CD4-positive, alpha-beta T cell treated with Interleukin-12 subunit alpha and Interleukin-12 subunit beta, for 1 hour (primary cell): ENCODE results near the gene CNTD1.

Experiments used
- DNase-seq: peaks from one replicate; pipeline ENCODE4 v3.0.0-alpha.2; 2020

The CNTD1 gene

DNA sequence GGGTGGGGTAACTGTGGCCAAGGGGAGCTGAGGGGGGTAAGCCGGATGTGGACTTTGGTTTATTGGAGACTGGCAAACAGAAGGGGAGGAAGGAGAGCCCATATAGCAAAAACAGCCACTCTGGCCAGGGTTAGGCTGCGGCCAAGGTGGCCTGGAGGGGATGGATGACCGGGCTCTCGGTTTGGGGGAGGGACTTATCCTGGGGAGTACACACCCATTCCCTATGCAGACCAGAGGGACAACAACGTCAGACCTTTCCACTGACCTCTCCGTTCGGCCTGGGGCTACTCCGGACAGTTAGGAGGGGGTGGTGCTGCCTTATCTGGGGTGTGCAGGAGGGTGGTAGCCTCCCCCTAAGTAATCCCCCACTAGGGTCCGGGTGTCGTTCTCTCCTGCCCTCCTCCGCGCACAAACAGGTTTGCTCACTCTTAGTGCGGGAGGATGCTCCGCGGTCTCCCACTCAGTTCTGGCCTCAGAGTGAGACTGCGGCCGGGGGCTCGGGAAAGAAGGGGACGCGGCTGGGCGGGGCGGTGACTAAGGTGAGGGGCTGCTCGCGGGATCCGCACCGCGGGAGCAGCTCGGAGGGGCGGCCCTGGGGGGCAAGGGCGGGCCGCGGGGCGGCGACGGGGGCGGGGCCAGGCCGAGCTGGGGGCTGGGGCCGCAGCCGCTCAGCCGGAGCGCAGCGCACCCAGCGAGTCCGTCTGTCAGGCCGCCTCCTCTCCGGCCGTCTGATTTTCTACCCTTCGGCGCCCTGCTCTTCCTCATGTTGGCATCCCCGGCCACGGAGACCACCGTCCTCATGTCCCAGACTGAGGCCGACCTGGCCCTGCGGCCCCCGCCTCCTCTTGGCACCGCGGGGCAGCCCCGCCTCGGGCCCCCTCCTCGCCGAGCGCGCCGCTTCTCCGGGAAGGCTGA lies 18.5 kb upstream of the CNTD1 start, which contains the start of gene WNK4:
WNK4 (plus strand) TSS at position 675 of the 915 bp plus-strand sequence; CDS start at position 764, 89 bp downstream.
- no peak for DNase-seq

DNA sequence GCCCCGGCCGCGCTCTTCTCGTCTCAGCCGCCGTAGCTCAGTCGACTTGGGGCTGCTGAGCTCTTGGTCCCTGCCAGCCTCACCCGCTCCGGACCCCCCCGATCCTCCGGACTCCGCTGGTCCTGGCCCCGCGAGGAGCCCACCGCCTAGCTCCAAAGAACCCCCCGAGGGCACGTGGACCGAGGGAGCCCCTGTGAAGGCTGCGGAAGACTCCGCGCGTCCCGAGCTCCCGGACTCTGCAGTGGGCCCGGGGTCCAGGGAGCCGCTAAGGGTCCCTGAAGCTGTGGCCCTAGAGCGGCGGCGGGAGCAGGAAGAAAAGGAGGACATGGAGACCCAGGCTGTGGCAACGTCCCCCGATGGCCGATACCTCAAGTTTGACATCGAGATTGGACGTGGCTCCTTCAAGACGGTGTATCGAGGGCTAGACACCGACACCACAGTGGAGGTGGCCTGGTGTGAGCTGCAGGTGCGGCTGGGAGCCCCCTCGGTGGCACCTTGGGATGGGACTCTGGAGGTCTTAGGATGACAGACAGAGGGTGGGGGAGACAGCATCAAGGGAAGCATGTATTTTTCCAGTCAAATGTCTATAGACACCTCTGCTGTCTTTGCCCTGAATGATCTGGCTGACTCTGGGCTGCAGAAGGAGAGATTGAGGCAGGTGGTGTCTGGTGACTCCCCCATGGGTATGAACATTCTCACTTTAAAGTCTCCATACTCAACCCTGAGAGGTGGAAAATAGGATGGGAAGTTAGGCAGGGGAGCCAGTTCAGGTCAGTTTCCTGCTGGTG lies 17.6 kb upstream of the CNTD1 start:
- DNase-seq, result no peak

GRCh38 chr17:42781639-42782165 lies 17.0 kb upstream of the CNTD1 start:
- no peak for DNase-seq

- no peak for DNase-seq
These were observed 16.2 kb upstream of the CNTD1 start for GRCh38 chr17:42782166-42783061.

- no peak for DNase-seq
These were observed 15.4 kb upstream of the CNTD1 start for GRCh38 chr17:42783062-42783790.

DNA sequence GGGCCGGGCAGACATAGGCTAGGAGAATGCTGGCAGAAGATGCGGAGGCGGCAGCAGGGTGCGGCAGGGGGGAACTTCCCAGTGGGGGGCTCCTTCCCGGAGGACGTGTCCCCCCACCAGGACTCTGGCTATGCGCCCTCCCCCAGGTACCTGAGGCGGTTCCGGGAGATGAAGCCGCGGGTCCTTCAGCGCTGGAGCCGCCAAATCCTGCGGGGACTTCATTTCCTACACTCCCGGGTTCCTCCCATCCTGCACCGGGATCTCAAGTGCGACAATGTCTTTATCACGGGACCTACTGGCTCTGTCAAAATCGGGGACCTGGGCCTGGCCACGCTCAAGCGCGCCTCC lies 14.9 kb upstream of the CNTD1 start:
- DNase-seq, result no peak

DNA sequence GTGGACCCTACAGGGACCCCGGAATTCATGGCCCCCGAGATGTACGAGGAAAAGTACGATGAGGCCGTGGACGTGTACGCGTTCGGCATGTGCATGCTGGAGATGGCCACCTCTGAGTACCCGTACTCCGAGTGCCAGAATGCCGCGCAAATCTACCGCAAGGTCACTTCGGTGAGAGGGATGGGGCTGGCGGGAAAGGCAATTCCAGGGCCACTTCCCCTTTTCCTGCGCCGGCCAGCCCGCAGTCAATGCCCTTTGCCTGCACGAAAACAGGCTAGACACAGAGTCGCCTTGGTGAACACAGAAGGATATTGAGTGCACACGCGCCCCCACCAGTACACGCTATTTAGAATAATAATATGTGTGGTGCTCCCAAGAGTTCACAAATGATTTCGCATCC lies 14.3 kb upstream of the CNTD1 start:
- DNase-seq, result no peak

- no peak for DNase-seq
These were observed 13.7 kb upstream of the CNTD1 start for GRCh38 chr17:42784811-42785592.

DNA sequence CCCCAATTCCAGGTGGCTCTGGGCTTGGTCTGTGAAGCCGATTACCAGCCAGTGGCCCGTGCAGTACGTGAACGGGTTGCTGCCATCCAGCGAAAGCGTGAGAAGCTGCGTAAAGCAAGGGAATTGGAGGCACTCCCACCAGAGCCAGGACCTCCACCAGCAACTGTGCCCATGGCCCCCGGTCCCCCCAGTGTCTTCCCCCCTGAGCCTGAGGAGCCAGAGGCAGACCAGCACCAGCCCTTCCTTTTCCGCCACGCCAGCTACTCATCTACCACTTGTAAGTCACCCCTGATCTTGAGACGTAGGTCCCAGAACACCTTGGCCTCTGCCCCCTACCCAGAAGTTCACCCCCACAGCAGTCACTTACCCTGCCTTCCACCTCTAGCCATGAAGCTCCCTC lies 11.4 kb upstream of the CNTD1 start:
- DNase-seq, result no peak

DNA sequence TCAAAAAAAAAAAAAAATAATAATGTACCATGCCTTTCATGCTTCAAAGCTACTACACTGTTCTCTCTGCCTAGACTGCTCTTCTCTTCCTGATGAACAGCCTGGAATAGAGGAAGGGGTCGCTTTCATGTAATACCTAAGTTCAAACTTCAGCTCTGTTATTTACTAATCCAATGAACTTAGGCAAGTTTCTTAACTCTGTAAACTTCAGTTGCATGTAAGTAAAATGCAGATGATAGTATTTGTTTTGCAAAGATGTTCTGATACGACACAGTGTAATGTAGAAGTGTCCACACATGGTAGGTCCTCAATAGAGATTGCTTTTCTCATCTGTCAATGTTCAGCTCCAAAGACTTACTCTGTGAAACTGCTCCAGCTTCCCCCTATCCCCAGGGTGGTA lies 6.7 kb upstream of the CNTD1 start:
- DNase-seq, result no peak

DNA sequence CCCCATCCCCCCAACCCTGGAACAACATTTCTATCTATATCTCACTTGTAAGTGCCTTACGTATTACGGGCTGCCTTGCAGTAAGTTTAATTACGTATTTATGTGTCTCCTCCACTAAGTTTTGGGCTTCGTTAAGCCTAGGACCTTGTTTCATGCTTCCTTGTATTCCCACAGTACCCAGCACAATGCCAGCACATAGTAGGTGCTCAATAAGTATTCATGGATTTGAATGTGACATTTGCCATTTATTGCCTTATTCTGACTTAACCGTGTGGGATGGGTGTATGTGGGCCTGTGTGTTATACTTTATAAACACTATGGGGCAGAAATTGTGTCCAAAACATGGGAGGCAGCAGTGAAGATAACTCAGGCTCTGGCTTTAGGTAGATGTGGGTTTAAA lies 6.1 kb upstream of the CNTD1 start:
- DNase-seq, result no peak

- no peak for DNase-seq
These were observed 3.6 kb upstream of the CNTD1 start for GRCh38 chr17:42795061-42795460.

DNA sequence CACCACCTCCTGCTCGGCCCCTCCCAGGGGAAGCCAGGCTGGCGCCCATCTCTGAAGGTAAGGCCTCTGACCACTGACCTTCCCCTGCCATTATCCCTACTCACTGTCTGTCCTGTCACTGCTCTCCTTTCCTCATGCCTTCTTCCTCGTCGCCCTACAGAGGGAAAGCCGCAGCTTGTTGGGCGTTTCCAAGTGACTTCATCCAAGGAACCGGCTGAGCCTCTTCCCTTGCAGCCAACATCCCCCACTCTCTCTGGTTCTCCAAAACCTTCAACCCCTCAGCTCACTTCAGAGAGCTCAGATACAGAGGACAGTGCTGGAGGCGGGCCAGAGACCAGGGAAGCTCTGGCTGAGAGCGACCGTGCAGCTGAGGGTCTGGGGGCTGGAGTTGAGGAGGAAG lies 3.2 kb upstream of the CNTD1 start:
- no peak for DNase-seq

GRCh38 chr17:42796066-42796758 lies 2.4 kb upstream of the CNTD1 start:
- DNase-seq, result no peak

DNA sequence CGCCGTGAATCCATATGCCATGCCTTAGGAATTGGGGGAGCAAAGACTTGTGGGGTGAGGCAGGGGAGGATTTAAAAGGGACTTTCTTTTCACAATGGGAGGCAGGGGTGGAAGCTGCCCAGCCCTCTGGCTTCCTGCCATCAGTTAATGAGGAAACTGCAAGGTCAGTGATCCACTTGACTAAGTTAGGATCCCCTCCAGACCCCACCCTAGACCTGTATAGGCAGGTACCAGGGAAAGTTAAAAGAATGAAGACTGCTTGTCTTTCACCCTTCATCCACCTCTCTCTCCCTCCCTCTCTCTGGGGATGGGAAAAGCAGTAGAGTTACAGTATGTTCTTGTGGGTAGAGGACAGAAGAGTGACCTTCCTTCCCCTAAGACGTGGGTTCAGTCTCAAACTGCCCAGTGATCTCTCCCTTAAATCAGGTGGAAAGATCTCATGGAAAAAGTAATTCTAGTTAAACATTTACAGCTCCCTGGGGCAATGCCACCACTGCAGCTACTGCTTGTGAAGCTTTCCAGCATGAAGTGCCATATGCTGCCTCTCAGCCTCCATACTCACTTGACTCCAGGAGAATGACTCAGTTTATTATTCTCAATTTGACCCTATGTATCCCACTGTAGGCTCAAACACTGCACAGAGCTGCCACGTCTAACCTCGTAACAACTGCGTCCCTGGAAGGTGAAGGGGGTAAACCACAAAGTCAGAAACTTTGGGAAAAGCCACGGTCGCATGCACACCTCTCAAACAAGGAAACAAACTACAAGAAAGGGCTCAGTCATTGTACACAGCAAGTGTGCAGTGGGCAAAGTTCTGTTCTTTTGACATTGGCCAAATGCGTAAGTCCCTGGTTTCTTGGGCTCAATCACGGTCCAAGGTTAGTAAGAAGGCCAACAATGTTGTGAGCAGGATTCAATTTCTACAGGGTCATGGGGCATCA lies 1.3 kb upstream of the CNTD1 start:
- DNase-seq, result no peak

GRCh38 chr17:42798011-42798382 lies 664 bp upstream of the CNTD1 start:
- no peak for DNase-seq

- DNase-seq, result no peak
These were observed 4.6 kb downstream of the CNTD1 start for GRCh38 chr17:42803074-42803883.

DNA sequence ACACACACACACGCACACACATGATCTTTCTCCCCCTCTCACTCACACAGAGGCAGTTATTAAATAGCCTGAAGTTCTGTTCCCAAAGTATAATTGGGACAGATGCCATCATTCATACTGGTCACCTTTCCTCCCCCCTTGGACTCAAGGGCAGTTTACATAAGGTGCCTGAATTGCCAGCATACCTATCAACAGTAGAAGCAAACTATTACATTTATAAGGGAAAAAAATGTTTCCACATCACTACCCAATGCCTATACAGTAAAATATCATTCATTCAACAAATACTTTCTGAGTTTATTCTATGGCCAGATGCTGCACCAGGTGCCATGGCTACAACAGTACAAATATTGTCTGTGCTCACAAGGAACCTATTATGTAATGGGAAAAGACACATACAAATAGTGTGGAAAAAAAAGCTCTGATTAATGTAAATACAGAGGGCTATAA lies 6.3 kb downstream of the CNTD1 start:
- no peak for DNase-seq
